H1 (cell line): ENCODE results near the gene GPBP1. TPM values are rescaled to one million over a fixed set of nuclear protein-coding genes. Genes with fewer than 3 reads are reported as not detected.

ENCODE experiments used
- CTCF ChIA-PET: fragments of 300-600 bp; sonication (Branson Sonifier 250); formaldehyde crosslinking; loops from one replicate; lab custom pipeline; 2021; ENCODE audit not compliant: partially characterized antibody; lab: Charles Lee
- POLR2A ChIA-PET: fragments of 300-600 bp; sonication (Branson Sonifier 250); formaldehyde crosslinking; loops from one replicate; lab custom pipeline; 2021; ENCODE audit warnings: inconsistent platforms; ENCODE audit not compliant: partially characterized antibody; lab: Charles Lee
- DNase-seq, 2 experiments: peaks; one replicate each; pipeline versions ENCODE4 v3.0.0 to v3.0.0-alpha.2; 2010 to 2022; ENCODE audit warnings: low spot score in 2 of 2, low read depth in 1 of 2, mixed read lengths in 1 of 2
- FAIRE-seq: peaks from 2 replicates; lab custom pipeline; 2011; peaks lifted over from hg19 to GRCh38; lab: Jason Lieb, UNC
- H2AFZ ChIP-seq: 2 replicates; pipeline ENCODE4 v1.8.1; 2012; ENCODE audit warnings: low read length, inconsistent platforms
- H2AK5ac ChIP-seq: 2 replicates; pipeline ENCODE4 v1.6.1; 2013; ENCODE audit warnings: low read depth, low read length
- H2BK120ac ChIP-seq: replicated peaks from 2 replicates; pipeline ENCODE3; 2013; ENCODE audit warnings: low read depth, low read length, inconsistent platforms
- H2BK12ac ChIP-seq: 2 replicates; pipeline ENCODE4 v1.6.1; 2013; ENCODE audit warnings: low read depth, low read length
- H2BK15ac ChIP-seq: 2 replicates; pipeline ENCODE4 v1.6.1; 2013; ENCODE audit warnings: low read length
- H2BK20ac ChIP-seq: 2 replicates; pipeline ENCODE4 v1.6.1; 2013; ENCODE audit warnings: low read length
- H2BK5ac ChIP-seq: 2 replicates; pipeline ENCODE4 v1.6.1; 2013; ENCODE audit warnings: low read depth, low read length
- H3K14ac ChIP-seq: 2 replicates; pipeline ENCODE4 v1.6.1; 2013; ENCODE audit warnings: inconsistent platforms; ENCODE audit not compliant: insufficient read length
- H3K18ac ChIP-seq: 2 replicates; pipeline ENCODE4 v1.6.1; 2013; ENCODE audit warnings: low read length; ENCODE audit errors: extremely low read depth
- H3K23ac ChIP-seq: 2 replicates; pipeline ENCODE4 v1.6.1; 2013; ENCODE audit warnings: inconsistent platforms; ENCODE audit not compliant: insufficient read length
- H3K23me2 ChIP-seq: 2 replicates; pipeline ENCODE4 v1.6.1; 2013; ENCODE audit warnings: low read depth, low read length
- H3K27ac ChIP-seq: 2 replicates; pipeline ENCODE4 v1.6.1; 2011; ENCODE audit warnings: low read depth, low read length, inconsistent platforms
- H3K27me3 ChIP-seq, 4 experiments: replicated peaks in 1 of 4; 1 replicate in 1 of 4; 2 replicates in 3 of 4; pipeline versions ENCODE4 v1.6.1 to v1.8.1; 2011 to 2013; ENCODE audit warnings: low read length in 3 of 4, mild to moderate bottlenecking in 3 of 4, inconsistent platforms in 2 of 4, mixed read lengths in 2 of 4, moderate library complexity in 1 of 4; ENCODE audit not compliant: control insufficient read depth in 3 of 4, insufficient read depth in 3 of 4; ENCODE audit errors: extremely low read depth in 1 of 4
- H3K36me3 ChIP-seq, 4 experiments: 2 replicates each; pipeline versions ENCODE4 v1.6.1 to v1.8.1; 2011 to 2013; ENCODE audit warnings: mild to moderate bottlenecking in 4 of 4, low read length in 3 of 4, moderate library complexity in 2 of 4, control low read depth in 1 of 4, inconsistent platforms in 1 of 4; ENCODE audit not compliant: insufficient read depth in 4 of 4, control insufficient read depth in 2 of 4
- H3K4ac ChIP-seq: replicated peaks from 2 replicates; pipeline ENCODE3; 2013; ENCODE audit warnings: low read length, low read depth, mixed read lengths, inconsistent platforms; ENCODE audit not compliant: insufficient read length
- H3K4me1 ChIP-seq, 4 experiments: replicated peaks in 1 of 4; 1 replicate in 1 of 4; 2 replicates in 3 of 4; pipeline versions ENCODE4 v1.6.1 to v1.8.1; 2011 to 2013; ENCODE audit warnings: low read length in 3 of 4, inconsistent platforms in 2 of 4, mixed read lengths in 1 of 4; ENCODE audit not compliant: insufficient read depth in 4 of 4, control insufficient read depth in 3 of 4
- H3K4me2 ChIP-seq, 2 experiments: 2 replicates each; pipeline versions ENCODE4 v1.6.1 to v1.8.1; 2011 to 2013; ENCODE audit warnings: low read depth in 2 of 2, low read length in 2 of 2, control low read depth in 1 of 2, inconsistent platforms in 1 of 2, mild to moderate bottlenecking in 1 of 2; ENCODE audit not compliant: insufficient read depth in 1 of 2
- H3K4me3 ChIP-seq, 4 experiments: fragments of 200-600, 300-600 bp in 1 of 4; sonication (generic), shearing (Covaris generic), sonication (Bioruptor Twin) in 1 of 4; 2 replicates each; pipeline versions ENCODE4 v1.5.1 to v1.8.1; 2011 to 2016; ENCODE audit warnings: low read length in 4 of 4, low read depth in 3 of 4, control low read depth in 2 of 4, inconsistent platforms in 2 of 4, mild to moderate bottlenecking in 2 of 4, mixed read lengths in 1 of 4, moderate library complexity in 1 of 4; ENCODE audit not compliant: insufficient read depth in 2 of 4; ENCODE audit errors: extremely low read depth in 1 of 4
- H3K56ac ChIP-seq: replicated peaks from 2 replicates; pipeline ENCODE3; 2013; ENCODE audit warnings: low read depth, mild to moderate bottlenecking, mixed read lengths, low read length, inconsistent platforms; ENCODE audit not compliant: insufficient read length
- H3K79me1 ChIP-seq: 2 replicates; pipeline ENCODE4 v1.6.1; 2013; ENCODE audit warnings: low read depth, low read length, control low read depth
- H3K79me2 ChIP-seq, 2 experiments: 2 replicates each; pipeline versions ENCODE4 v1.6.1 to v1.8.1; 2012 to 2013; ENCODE audit warnings: low read length in 2 of 2, mild to moderate bottlenecking in 2 of 2, inconsistent platforms in 1 of 2; ENCODE audit not compliant: insufficient read depth in 2 of 2, control insufficient read depth in 1 of 2
- H3K9ac ChIP-seq, 4 experiments: replicated peaks in 1 of 4; 1 replicate in 1 of 4; 2 replicates in 3 of 4; pipeline versions ENCODE4 v1.6.1 to v1.8.1; 2011 to 2013; ENCODE audit warnings: low read depth in 3 of 4, low read length in 3 of 4, control low read depth in 2 of 4, mild to moderate bottlenecking in 2 of 4, moderate library complexity in 2 of 4, inconsistent platforms in 1 of 4; ENCODE audit errors: extremely low read depth in 1 of 4
- H3K9me3 ChIP-seq, 2 experiments: 2 replicates each; pipeline versions ENCODE4 v1.6.1 to v1.8.1; 2012 to 2013; ENCODE audit warnings: mild to moderate bottlenecking in 2 of 2, moderate library complexity in 2 of 2, control low read depth in 1 of 2, inconsistent platforms in 1 of 2, low read depth in 1 of 2, low read length in 1 of 2, mixed read lengths in 1 of 2; ENCODE audit not compliant: insufficient read depth in 2 of 2
- H4K20me1 ChIP-seq, 2 experiments: replicated peaks in 1 of 2; 2 replicates each; pipeline versions ENCODE3 to v1.8.1; 2011 to 2013; ENCODE audit warnings: inconsistent platforms in 2 of 2, low read length in 2 of 2, mild to moderate bottlenecking in 1 of 2; ENCODE audit not compliant: insufficient read depth in 2 of 2, control insufficient read depth in 1 of 2
- H4K5ac ChIP-seq: 2 replicates; pipeline ENCODE4 v1.6.1; 2013; ENCODE audit warnings: low read length, low read depth, mixed read lengths, inconsistent platforms; ENCODE audit not compliant: insufficient read length
- H4K8ac ChIP-seq: 2 replicates; pipeline ENCODE4 v1.8.0; 2013; ENCODE audit warnings: mild to moderate bottlenecking, moderate library complexity, low read length, inconsistent platforms; ENCODE audit not compliant: insufficient read depth; ENCODE audit errors: extremely low read depth
- H4K91ac ChIP-seq: replicated peaks from 2 replicates; pipeline ENCODE3; 2013; ENCODE audit warnings: low read length, mixed read lengths, inconsistent platforms; ENCODE audit not compliant: insufficient read length
- BCL11A ChIP-seq, 2 experiments: IDR thresholded peaks; one replicate each; pipeline ENCODE4 v1.6.1; 2011; ENCODE audit warnings: low read depth in 2 of 2, low read length in 2 of 2, mild to moderate bottlenecking in 2 of 2
- CBX8 ChIP-seq: fragments of 300-800, 300-1000 bp; sonication (generic); IDR thresholded peaks from 2 replicates; pipeline ENCODE4 v1.7.1; 2016; ENCODE audit warnings: low read depth, low read length, borderline replicate concordance
- CHD1 ChIP-seq: IDR thresholded peaks from 2 replicates; pipeline ENCODE4 v1.6.1; 2012; ENCODE audit warnings: low read depth, low read length, improper control_type of control experiment
- CHD2 ChIP-seq: IDR thresholded peaks from 2 replicates; pipeline ENCODE4 v1.6.1; 2012; ENCODE audit warnings: low read length, improper control_type of control experiment
- CREB1 ChIP-seq: IDR thresholded peaks from 2 replicates; pipeline ENCODE4 v1.6.1; 2012; ENCODE audit warnings: inconsistent platforms
- EP300 ChIP-seq, 2 experiments: IDR thresholded peaks; 1 replicate in 1 of 2; 2 replicates in 1 of 2; pipeline ENCODE4 v1.6.1; 2011 to 2012; ENCODE audit warnings: low read depth in 2 of 2, low read length in 2 of 2, mild to moderate bottlenecking in 2 of 2, borderline replicate concordance in 1 of 2, inconsistent platforms in 1 of 2, moderate library complexity in 1 of 2
- HDAC6 ChIP-seq: IDR thresholded peaks from one replicate; pipeline ENCODE4 v1.7.1; 2012; ENCODE audit warnings: low read depth, mild to moderate bottlenecking, inconsistent platforms, low read length, moderate library complexity
- KDM4A ChIP-seq: IDR thresholded peaks from one replicate; pipeline ENCODE4 v1.7.1; 2012; ENCODE audit warnings: low read depth, mild to moderate bottlenecking, moderate library complexity, low read length, inconsistent platforms; ENCODE audit not compliant: severe bottlenecking
- NRF1 ChIP-seq: IDR thresholded peaks from 2 replicates; pipeline ENCODE4 v1.6.1; 2011; ENCODE audit warnings: mild to moderate bottlenecking, low read depth, low read length, improper control_type of control experiment
- PHF8 ChIP-seq: fragments of 200-600 bp; sonication (generic); conservative IDR thresholded peaks from 2 replicates; pipeline ENCODE4 v1.7.1; 2012; ENCODE audit warnings: low read depth, mild to moderate bottlenecking, inconsistent platforms, low read length, moderate library complexity
- POLR2AphosphoS5 ChIP-seq: IDR thresholded peaks from 2 replicates; pipeline ENCODE4 v1.6.1; 2011; ENCODE audit warnings: low read depth, low read length
- SIN3A ChIP-seq, 2 experiments: IDR thresholded peaks in 1 of 2; conservative IDR thresholded peaks in 1 of 2; 2 replicates each; pipeline ENCODE4 v1.6.1; 2011 to 2012; ENCODE audit warnings: low read length in 2 of 2, improper control_type of control experiment in 1 of 2, low read depth in 1 of 2, mild to moderate bottlenecking in 1 of 2
- YY1 ChIP-seq: IDR thresholded peaks from 2 replicates; pipeline ENCODE4 v1.6.1; 2011; ENCODE audit warnings: low read depth, mild to moderate bottlenecking, low read length
- WGBS, 2 experiments: shearing (Covaris generic) in 1 of 2; methylation state at CpG; one replicate each; pipeline versions ENCODE4 v1.1.6 to v1.1.7; 2013 to 2015; ENCODE audit warnings: low lambda C conversion rate in 2 of 2, mixed read lengths in 2 of 2, inconsistent platforms in 1 of 2, low coverage in 1 of 2, missing lambda C conversion rate in 1 of 2; ENCODE audit not compliant: insufficient replicate concordance in 2 of 2, insufficient coverage in 1 of 2, insufficient read length in 1 of 2; ENCODE audit errors: extremely low coverage in 1 of 2, missing lambda C conversion rate in 1 of 2; 5-methylcytosine and 5-hydroxymethylcytosine counted together
- polyA plus RNA-seq, 7 experiments: library from polyadenylated mRNA; depleted of rRNA in 3 of 7; stranded (reverse) in 5 of 7; unstranded in 2 of 7; fragments of >200 nt in 5 of 7; fragments of 200-250 nt in 2 of 7; gene quantifications; 1 replicate in 5 of 7; 2 replicates in 1 of 7; 4 replicates in 1 of 7; pipeline versions ENCODE4 v1.2.1 to v1.2.3, GENCODE V29; 2011 to 2013; ENCODE audit warnings: missing spikeins in 2 of 7, mixed read lengths in 2 of 7
- total RNA-seq: library from RNA; stranded (reverse); fragmentation: NEBNext Ultra II Directional; extraction: Animal tissue kit (Norgen Biotek cat#: 25700); gene quantifications from 2 replicates; pipeline ENCODE4 v1.2.1, GENCODE V29; 2021
- TF ChIP-seq, protein P1 (sequence below): IDR thresholded peaks from 2 replicates; pipeline ENCODE4 v1.6.1; 2012; ENCODE audit warnings: low read length, inconsistent platforms

Gene GPBP1
- total and polyA plus RNA-seq, 2 of the 8 experiments (the other 6 are each of a cell fraction or from before 2014, with no cell fraction given): 29.2 to 108 TPM

DNA sequence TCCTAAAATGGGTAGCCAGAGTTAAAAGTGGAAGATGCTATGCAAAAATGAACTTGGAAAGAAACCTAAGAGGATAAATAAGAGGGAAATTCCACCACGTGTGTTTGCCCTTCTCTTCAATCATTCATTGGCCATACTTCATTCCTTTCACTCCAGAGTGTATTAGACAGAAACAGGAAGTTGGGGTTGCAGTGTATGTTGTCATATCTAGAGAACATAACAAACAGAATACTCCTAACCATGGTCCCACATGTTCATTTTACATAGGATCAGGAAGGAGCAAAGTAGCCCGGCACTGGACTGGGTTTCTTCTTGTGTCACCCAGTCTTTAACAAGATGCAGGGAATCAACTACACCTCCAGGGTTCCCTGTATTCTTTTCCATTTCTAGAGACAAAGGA, 7.6 kb upstream of the GPBP1 start:
- H3K79me2 ChIP-seq: no peaks in the 10 kb centered on the region
- TF ChIP-seq CREB1: no peak
- TF ChIP-seq CHD2: no peak
- TF ChIP-seq, protein P1, sequence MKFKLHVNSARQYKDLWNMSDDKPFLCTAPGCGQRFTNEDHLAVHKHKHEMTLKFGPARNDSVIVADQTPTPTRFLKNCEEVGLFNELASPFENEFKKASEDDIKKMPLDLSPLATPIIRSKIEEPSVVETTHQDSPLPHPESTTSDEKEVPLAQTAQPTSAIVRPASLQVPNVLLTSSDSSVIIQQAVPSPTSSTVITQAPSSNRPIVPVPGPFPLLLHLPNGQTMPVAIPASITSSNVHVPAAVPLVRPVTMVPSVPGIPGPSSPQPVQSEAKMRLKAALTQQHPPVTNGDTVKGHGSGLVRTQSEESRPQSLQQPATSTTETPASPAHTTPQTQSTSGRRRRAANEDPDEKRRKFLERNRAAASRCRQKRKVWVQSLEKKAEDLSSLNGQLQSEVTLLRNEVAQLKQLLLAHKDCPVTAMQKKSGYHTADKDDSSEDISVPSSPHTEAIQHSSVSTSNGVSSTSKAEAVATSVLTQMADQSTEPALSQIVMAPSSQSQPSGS: no peak
- TF ChIP-seq KDM4A: no peak
- TF ChIP-seq NRF1: no peak
- no peak for TF ChIP-seq EP300 (IDR thresholded peaks at IDR 0.05; ENCODE audit: borderline replicate concordance in 1 of 2, low read depth in 2 of 2, low read length in 2 of 2)
- TF ChIP-seq CBX8: no peak
- no peak for TF ChIP-seq CHD1
- TF ChIP-seq POLR2AphosphoS5: no peak
- no peak for TF ChIP-seq PHF8
- TF ChIP-seq BCL11A (IDR thresholded peaks at IDR 0.05; ENCODE audit: low read depth in 2 of 2, low read length in 2 of 2): no peak
- TF ChIP-seq SIN3A (conservative IDR thresholded peaks at IDR 0.05 in 1 of 2, IDR thresholded peaks at IDR 0.05 in 1 of 2; ENCODE audit: low read depth in 1 of 2, low read length in 2 of 2): no peak
- TF ChIP-seq HDAC6: no peak
- no peak for TF ChIP-seq YY1

More for the DNA sequence above, 7.6 kb upstream of the GPBP1 start:
- Histone ChIP-seq H3K4me1 (no peaks in the 10 kb centered on the region), H3K18ac (no peak overlapping the region), H2BK120ac (no peak overlapping the region), H3K23ac (no peak overlapping the region), H2AFZ (no peak overlapping the region), H3K27ac (no peak overlapping the region), H2AK5ac (no peak overlapping the region), H3K9me3 (no peaks in the 10 kb centered on the region), H2BK15ac (no peak overlapping the region), H3K56ac (no peak overlapping the region), H4K20me1 (no peaks in the 10 kb centered on the region), H4K5ac (no peak overlapping the region), H3K14ac (no peak overlapping the region), H2BK12ac (no peak overlapping the region), H2BK5ac (no peak overlapping the region), H3K36me3 (no peaks in the 10 kb centered on the region), H3K4ac (no peak overlapping the region), H2BK20ac (no peak overlapping the region), H3K9ac (no peak overlapping the region), H3K27me3 (no peaks in the 10 kb centered on the region), H3K79me1 (no peaks in the 10 kb centered on the region), H3K4me2 (no peak overlapping the region), H4K8ac (no peak overlapping the region), H4K91ac (no peak overlapping the region), H3K4me3 (no peak overlapping the region), H3K23me2 (no peaks in the 10 kb centered on the region)
- ChIA-PET CTCF (no interaction called here), POLR2A (no interaction called here)
- 85% methylated on average over 2 of the region's 2 CpGs; no CpG with 5 or more reads in 1 of the 2 experiments for WGBS, 2 experiments
- no peak for DNase-seq
- FAIRE-seq: no peak
